Activated CD8-positive, alpha-beta memory T cell treated with anti-CD3 and anti-CD28 coated beads, Interleukin-2, amount 50 U/mL, for 24 hours (primary cell): Measurements from ENCODE around the gene SPATA21.

Experiments used
- DNase-seq: peaks from one replicate; pipeline ENCODE4 v3.0.0-alpha.2; 2020; ENCODE audit errors: extremely low read depth

Gene SPATA21

DNA sequence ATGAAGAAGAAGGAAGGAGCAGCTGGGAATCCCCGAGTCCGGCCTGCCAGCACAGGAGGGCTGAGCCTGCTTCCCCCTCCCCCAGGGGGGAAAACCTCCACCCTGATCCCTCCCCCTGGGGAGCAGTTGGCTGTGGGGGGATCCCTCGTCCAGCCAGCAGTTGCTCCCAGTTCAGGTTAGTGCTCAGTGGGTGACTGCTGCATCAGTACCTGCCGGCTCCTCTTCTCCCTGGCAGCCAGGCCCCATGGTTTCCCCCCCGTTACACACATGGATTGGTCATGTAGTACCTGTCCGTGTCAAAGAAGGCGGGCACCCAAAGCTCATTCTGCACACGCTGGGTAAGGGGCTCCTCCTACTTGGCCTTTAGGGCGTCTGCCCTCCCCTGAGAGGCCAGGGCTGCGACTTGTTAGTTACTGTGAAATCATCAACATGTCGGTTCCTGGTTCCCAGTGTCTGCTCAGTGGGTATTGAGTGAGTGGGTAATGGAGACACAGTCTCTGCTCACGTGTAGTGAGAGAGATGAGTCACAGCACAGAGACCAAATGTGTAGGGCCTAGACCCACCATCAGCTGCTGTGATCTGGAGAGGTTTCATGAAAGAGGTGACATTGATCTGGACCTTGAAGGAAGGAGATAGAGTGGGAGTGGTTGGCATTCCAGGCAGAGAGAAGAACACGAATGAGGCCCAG is 14.8 kb upstream of the SPATA21 start:
- DNase-seq: no peak

DNA sequence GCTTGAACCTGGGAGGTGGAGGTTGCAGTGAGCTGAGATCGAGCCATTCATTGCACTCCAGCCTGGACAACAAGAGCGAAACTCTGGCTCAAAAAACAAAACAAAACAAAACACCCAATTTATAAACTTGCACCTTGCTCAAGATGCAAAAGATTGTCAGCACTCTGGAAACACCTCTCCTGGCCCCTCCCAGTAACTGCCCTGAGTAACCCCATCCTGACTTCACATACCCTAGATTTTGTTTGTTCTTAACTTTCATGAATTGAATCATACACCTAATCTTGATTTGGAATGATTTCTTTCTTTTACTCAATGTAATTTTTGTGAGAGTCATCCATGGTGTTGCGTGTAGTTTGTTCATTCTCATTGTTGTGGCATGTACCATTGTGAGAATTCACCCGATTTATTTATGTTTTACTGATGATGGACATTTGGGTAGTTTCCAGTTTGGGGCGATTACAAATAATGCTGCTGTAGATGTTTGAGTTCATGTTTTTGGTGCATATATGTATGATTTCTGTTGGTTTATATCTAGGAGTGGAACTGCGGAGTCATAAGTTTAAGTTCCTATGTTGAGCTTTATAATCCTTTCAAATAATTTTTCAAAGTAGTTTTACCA is 13.7 kb upstream of the SPATA21 start:
- DNase-seq: no peak

DNA sequence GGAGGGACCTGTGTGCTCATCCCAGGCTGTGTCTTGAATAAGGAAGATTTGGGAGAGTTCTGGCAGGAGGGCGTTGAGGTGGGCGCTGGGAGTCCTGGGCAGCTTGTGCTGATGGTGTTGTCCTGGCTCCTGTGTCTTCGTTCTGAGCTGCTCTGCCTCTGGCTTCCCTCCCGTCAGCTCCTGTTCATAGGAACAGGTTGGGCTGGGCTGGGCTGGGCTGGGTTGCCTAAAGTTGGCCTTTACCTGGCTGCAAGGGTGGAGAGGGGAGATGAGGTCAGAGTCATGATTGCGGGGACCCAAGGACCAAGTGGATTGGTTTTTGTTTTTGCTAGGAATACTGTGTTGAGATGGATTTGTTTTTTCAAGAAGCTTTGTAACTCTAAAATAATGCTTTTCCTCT is 12.4 kb upstream of the SPATA21 start:
- no peak for DNase-seq

DNA sequence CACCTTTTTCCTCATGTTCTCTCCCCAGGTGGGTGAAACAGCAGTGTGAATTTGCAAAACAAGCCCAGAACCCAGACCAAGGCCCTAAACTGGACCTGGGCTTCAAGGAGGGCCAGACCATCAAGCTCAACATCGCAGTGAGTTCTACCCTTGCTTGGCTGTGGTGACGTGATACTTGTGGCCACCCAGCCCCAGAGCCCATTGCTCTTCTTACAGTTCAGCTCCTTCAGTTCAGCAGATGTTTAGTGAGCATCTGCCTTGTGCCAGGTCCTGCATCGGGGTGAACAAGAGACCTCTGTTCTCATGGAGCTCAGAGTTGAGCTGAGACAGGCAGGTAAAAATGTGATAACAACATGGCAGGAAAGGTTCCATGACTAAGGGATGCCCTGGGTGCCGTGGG is 11.8 kb upstream of the SPATA21 start:
- DNase-seq: no peak

DNA sequence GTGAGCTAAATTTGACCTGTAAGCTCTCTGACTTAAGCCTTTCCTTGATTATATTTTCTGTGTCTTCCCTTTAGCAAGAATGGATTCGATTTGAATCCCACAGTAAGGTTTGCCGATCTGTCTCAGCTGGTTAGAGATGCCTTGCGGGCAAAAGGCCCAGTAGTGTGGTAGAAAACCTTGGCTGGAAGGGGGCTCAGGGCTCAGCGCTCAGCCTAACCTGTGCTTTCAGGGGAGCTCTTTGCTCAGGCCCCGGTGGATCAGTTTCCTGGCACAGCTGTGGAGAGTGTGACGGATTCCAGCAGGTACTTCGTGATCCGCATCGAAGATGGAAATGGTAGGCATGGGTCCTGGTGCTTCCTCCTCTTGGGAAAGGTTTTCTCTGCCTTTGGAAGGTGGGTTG is 10.4 kb upstream of the SPATA21 start:
- DNase-seq: no peak

DNA sequence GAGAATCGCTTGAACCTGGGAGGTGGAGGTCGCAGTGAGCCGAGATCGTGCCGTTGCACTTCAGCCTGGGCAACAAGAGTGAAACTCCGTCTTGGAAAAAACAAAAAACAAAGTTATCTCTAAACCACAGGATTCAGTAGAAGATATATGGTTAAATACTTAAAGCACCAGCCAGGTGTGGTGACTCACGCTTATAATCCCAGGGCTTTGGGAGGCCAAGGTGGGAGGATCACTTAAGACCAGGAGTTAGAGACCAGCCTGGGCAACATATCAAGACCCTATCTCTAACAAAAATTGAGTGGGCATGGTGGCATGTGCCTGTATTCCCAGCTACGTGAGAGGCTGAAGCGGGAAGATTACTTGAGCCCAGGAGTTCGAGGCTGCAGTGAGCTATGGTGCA is 8.9 kb upstream of the SPATA21 start:
- no peak for DNase-seq

DNA sequence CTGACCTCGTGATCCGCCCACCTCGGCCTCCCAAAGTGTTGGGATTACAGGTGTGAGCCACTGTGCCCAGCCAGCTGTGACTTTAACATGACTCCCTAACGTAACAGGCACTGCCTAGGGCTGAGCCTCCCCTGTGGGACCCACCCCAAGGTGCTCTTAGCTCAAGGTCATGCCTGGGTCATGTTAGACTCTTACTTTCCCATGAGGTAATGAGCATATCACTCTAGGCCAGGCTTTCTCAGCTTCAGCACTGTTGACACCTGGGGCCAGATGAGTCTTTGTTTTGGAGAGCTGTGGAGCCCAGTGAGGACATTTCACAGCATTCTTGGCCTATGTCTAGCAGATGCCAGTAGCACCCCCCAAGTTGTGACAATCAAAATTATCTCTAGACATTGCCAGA is 7.8 kb upstream of the SPATA21 start:
- DNase-seq: no peak

DNA sequence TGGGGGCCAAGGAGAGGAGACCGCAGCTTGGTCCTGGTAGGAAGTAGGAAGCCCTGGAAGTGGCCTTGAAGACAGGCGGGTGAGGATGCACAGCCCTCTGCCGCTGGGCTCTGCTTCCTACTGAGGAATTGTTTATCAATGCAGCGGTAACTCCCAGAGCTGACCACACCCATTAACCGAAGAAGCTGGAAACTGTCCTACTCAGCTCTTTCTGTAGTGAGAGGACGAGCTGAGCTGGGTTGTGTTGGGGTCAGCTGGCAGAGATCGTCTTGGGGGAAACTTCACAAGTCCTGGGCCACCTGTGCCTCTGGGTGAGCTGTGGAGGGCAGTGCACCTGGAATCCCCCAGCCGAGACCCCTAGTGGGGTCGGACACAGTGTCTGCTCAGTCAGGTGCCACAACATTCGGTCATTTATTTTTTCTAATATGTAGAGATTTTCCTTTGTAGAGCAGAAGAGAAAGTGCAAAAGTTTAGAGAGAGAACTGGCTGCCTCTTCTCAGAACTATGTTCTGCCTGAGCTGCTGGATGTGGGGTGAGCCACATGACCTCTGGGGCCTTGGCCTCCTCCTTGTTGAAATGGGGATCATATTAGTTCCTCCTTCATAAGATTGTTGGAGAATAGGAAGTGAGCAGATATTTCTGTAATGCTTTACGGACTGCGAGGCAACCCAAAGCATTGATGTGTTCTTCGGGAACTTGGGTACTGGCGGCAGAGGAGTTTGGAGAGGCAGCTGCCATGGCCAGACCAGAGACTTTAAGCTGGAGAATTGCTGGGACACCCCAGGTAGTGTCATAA is 6.9 kb upstream of the SPATA21 start:
- no peak for DNase-seq

DNA sequence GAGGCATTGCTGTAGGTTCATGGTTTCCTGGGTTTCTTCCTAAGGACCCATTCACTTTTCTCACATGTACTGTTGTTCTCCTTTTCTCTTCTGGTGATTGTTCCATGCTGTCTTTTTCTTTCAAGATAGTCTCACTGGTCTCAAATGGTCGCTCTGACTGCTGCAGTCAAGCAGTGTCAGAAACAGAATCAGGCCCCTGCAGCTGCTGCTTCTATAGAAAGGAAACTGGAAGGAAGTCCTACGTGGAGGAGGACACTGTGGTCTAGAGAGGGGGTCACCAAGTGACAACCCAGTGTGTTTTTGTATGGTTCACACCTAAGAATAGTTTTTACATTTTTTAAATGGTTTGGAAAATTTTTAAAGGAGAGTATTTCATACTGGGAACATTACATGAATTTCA is 5.7 kb upstream of the SPATA21 start:
- DNase-seq: no peak

DNA sequence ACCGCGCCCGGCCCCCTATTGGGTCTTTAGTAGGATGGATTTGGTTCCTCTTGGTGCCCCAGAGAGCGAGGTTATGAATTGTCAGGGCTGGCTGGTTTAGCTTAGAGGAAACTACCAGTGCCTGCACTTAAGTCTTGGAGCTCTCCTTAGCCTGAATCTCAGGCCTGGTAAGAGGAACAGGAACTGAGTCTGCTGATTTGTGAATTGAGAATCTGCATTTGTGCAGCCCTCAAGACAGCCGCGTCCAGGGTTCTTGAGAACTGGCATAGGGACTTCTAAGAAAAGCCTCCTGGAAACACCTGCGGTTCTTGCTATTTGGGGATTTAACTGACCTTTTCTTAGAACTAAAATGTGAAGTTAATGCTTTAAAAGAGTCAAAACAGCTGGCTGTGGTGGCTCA is 5.0 kb upstream of the SPATA21 start:
- DNase-seq: no peak

DNA sequence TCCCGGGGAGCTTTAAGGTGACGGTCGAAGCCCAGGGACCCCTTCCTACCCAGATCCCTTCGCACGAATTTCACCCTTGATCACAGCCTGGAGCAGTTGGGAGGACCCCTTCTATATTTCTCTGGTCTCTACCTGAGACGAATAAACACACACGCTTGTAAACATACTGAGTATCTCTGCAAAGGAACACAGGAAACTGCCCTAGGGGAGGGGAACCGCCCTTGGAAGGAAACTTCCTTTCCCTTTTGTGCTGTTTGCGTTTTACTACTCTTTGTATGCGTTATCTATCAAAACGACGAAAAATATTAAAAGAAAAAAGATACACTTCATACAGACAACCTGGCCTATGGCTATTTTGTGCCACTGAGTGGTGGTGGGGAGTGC is 4.0 kb upstream of the SPATA21 start:
- no peak for DNase-seq

DNA sequence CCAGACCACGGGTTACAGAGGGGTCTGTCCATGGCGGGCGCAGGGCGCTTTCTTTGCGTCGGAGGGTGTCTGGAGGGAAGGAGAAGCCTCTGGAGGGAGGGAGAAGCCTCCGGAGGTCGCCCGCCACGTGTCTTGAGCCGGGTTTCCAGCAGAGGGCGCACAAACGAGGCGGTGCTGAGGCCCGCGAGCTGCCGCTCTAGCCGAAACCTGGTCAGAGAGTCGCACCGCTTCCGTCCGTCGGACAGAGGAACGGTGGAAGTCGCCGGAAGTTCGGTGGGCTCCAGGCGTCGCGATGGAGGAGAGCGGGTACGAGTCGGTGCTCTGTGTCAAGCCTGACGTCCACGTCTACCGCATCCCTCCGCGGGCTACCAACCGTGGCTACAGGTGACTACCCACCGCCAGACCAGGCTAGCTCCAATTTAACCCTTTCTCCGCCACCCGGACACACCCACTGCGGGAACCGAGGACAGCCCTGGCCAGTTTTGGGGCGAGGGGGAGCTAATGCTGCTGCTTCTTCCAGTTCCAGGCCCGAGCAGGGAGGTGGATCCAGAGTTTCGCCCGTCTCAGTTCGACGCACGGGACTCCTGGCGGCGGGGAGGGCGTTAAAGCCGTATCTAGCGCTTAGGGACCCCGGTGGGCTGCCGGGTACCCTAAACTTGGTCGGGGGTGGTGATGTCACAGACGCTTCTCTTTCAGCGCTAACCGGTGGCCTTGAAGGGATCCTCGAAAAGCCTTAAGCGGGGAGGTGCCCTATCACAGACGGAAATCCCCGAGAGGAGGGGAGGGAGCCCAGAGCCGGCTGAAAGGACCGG is 3.5 kb upstream of the SPATA21 start, which contains the start of gene NECAP2:
Gene NECAP2 (plus strand): TSS at position 255 of the 812 bp plus-strand sequence. CDS start 38 bp downstream, at position 293.
- peak; percentile 88 for DNase-seq

DNA sequence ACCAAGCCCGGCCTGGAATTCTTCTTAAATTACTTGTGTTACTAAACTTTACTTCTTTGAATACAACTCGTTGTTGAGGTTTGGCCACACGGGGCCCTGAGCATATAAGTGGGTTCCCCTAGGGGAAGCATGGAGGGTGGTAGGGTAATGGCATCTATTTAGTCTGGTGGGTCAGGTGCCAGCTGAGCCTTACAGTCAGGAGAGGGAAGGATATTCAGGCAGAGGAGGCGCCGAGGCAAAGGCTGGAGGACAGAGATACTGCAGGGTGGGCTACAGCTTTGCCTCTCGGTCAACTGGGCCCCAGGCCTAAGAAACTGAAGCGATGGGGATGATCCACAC is 2.9 kb upstream of the SPATA21 start:
- no peak for DNase-seq

DNA sequence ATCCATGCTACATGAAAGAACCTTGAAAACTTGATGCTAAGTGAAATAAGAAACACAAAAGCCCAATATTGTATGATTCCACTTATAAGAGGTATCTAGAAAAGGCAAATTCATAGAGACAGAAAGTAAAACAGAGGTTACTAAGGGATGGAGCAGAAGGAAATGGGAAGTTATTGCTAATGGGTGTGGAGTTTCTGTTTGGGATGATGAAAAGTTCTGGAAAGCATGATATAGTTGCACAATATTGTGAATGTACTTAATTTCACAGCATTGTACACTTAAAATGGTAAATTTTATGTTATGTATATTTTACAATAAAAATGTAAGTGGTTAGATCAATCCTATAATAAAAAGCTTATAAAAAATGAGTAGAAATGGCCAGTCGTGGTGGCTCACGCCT is 1.7 kb upstream of the SPATA21 start:
- DNase-seq: no peak

DNA sequence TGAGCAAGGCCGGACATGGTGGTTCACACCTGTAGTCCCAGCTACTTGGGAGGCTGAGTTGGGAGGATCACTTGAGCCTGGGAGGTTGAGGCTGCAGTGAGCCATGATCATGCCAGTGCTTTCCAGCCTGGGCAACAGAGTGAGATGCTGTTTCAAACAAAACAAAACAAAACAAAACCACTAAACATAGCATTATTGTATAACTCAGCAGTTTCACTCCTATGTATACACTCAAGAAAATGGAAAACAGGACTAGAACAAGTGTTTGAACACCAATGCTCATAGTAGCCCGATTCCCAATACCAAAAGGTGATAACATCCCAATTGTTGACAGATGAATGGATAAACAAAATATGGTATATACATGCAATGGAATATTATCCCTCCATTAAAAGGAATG is 1.3 kb upstream of the SPATA21 start:
- DNase-seq: no peak

DNA sequence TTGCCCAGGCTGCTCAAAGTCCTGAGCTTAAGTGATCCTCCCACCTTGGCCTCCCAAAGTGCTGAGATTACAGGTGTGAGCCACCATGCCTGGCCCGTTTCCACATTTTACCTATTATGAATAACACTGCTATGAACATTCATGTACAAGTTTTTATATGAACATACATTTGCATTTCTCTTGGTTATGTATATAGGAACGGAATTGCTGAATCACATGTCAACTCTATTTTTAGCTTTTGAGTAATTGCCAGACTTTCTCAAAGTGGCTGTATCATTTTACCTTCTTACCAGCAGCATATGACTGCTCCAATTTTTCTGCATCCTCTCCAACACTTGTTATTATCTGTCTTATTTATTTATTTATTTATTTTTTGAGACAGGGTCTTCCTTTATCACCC is 2.7 kb downstream of the SPATA21 start:
- no peak for DNase-seq

DNA sequence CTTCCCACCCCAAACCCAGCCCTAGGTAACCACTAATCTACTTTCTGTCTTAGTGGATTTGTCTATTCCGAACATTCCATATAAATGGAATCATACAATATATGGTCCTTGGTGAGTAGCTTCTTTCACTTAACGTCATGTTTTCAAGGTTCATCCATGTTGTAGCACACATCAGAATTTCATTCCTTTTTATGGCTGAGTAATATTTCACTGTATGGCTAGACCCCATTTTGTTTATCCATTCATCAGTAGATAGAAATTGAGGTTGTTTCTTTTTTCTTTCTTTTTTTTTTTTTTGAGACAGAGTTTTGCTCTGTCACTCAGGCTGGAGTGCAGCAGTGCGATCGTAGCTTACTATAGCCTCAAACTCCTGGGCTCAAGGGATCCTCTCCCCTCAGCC is 3.2 kb downstream of the SPATA21 start:
- no peak for DNase-seq

DNA sequence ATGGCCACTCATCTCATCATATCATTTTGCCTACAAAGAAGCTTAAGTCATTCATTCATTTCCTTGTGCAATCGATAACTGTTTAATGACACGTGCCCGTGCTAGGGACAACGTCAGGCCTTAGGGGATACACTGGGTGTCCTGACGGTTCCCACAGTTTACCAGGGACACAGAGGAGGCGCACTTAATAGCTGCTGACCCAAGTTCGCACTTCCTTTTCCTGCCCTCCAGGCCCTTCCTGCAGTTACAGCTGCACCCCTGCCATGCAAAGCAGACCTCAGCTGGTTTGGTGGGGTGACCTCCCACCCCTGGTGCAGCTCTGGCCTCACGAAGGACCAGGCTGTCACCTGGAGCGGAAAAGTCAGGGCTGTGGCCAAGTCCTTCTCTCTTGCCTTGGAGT is 4.2 kb downstream of the SPATA21 start:
- DNase-seq: no peak

DNA sequence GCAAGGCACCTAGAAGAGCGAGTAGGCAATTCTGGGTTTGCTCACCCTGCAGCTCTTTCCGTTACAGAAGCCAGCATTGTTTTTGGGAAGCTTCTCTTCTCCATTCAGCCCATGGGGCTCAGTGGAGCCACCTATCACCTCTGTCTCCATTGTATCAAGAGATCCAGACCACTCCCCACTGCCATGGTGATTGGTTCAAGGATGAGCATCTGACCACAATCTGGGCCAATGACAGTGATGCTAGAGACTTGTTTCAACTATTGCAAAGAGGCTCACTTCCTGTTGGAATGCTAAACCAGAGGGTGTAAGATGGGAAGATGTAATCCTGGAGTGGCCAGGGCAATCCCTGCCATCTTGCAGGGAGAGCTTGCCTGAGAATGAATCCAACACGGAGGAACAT is 6.6 kb downstream of the SPATA21 start:
- DNase-seq: no peak

DNA sequence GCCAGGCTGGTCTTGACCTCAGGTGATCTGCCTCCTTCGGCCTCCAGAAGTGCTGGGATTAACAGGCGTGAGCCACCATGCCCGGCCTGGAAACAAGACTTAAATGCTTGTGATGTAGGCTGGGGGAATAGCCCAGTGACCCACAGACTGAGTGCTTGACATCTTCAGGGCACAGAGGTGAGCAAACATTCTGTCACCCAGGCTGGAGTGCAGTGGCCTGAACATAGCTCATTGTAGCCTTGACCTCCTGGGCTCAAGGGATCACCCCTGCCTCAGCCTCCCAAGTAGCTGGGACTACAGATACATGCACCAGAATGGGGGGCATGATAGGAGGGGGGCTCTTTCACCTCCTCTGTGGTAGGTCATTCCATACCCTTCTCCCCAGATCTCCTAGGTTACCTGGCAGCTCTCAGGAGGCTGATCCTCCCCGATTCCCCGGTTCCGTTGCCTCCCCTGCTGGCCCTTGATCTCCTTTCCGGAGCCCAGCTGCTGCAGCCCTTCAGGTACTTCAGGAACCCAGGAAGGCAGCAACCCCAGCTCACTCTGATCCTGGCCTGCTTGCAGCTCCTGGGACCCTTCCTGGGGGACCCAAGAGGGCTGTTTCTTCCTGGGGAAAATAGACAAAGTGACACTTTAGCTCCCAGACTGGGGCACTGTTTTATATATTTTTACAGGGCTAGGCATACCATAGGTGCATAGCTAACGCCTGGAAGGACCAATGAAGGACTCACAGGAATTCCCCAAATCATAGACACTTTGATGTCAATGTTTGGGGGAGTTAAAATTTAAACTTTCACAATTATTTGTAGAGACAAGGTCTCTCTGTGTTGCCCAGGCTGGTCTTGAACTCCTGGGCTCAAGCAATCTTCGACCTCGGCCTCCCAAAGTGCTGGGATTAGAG is 11.8 kb downstream of the SPATA21 start:
- DNase-seq: no peak

DNA sequence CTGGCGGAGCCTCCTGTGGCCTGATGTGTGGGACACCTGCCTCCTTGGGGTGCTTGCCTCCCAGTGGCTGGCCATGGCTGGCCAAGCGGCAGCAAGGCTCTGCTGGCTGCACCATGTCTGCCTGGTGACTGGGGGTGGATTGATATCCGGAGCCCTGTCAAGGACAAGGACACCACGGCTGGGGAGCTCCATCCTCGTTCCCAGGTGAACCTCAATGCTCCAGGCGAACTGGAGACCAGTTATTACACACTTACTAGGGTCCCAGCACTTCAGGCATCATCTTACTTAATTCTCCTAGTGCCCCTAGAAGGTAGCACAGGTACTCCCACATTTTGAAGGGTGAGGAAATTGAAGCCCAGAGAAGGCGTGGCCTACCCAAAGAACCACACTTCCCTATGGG is 15.2 kb downstream of the SPATA21 start:
- no peak for DNase-seq
